Neural cell (in vitro differentiated cells): ENCODE data around the gene ATP9B.

Source experiments
- EP300 ChIP-seq: fragments of 450-650 bp; conservative IDR thresholded peaks from 2 replicates; pipeline ENCODE4 v1.6.1; 2014; ENCODE audit warnings: antibody characterized with exemption, mild to moderate bottlenecking, moderate library complexity; ENCODE audit not compliant: poor library complexity, severe bottlenecking
- POLR2AphosphoS5 ChIP-seq: IDR thresholded peaks from 2 replicates; pipeline ENCODE4 v1.6.1; 2012

- TF ChIP-seq POLR2AphosphoS5 (no peak), EP300 (no peak)
These were observed 1.6 kb upstream of the ATP9B start for GRCh38 chr18:79067611-79068010.
